GM19193 (cell line): Measurements from ENCODE around the gene MICAL3.

Source experiments
- POLR2A ChIP-seq: IDR thresholded peaks from 4 replicates; pipeline ENCODE4 v1.6.1; 2011; ENCODE audit not compliant: insufficient read depth, insufficient read length; ENCODE audit errors: extremely low read depth

MICAL3 gene

DNA sequence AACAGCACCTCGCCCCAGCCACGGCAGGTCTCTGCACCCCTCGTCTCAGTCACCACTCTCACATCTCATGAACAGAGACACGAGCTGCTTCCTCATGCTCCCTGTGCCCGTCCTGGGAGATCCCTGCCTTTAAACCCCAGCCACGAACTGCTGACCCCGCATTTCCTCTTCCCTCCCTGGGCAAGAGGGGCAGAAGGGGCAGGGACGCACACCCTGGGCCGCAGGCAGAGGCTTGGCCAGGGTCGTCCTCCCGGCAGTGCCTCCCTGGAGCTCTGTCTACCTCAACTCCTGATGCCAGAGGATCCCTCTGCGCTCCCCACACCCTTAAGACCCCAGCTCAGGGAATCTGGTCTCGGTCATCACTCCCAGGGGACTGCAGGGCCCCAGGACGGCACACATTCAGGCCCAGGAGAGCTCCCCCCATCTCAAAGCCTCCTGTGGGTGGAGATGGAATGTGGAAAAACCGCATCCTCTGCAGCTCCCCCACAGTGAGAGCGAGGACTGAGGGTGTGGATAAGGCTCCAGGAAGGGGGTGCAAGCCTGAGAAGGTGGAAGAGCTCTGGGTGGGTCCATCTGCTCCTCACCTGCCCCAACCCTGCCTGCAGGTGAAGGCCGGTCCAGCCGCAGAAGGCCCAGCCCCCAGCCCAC lies 251.3 kb downstream of the MICAL3 start:
- no peak for TF ChIP-seq POLR2A

DNA sequence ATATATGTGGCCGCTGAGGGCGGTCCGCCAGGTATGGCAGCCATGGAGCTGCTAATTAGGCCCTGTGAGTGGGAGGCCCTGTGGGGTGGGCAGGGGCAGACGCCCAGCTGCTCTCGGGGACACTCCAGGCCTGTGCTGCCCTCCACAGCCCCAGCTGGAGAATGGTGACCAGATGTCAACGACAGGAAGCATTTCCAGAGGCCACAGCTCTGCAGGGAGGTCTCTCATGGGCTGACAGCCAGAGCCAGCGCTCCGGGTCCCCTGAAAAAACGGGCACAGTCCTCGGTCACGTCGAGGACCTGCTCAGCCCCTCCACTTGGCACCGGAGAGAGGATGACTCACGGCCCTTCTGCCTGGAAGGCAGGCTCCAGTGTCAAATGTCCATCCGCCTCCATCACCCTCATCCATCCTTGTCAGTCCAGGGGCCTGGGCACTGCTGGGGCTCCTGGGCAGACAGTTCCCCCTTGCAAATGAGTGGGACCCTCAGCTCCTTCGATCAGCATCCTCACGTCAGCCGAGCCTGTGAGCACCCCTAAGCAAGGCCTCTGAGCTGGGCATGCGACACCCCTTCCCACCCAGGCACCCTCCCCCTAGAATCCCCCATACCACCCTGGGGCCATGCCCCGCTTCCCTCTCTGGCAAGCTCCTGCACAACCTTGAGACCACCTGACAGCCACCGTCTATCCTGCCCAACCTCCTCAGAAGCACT lies 252.0 kb downstream of the MICAL3 start:
- no peak for TF ChIP-seq POLR2A

DNA sequence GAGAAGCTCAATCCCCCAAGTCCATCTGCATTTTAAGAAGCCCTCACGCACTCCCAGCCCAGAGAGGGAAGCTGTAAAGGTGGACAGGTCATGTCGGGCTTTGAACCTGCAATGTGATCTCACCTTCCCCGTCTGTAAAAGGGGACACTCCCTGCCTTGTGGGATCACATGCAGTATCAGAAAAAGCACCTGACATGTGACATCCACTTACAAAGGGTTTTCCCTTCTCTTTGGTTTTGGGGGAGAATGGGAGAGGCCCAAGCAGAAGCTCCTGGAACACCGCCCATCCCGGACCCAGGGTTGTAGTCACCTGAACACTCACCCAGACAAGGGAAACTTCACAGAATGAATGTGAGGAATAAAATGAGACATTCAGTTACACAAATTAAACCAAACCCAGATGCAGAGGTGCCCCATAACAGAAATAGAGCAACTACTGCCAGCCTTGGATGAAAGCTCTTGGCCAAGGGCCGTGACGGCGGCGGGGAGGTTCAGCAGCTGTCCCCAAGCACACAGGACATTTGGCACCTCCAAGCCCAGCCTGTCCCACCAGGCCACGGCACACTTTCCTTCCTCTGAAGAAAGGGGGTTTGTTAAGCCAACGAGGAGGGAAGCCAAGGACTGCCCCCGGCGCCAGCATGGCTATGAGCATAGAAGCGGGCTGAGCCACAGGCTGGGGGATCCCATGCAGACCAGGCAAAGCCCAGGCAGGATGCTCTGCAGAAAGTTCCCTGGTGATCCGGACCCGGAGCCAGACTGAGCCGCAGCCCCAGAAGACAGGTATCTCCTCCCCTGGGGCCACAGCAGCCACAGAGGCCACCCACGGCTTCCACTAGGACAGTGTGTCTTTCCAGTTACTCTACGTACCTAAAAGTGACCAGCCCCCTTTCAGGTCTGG lies 253.9 kb downstream of the MICAL3 start:
- no peak for TF ChIP-seq POLR2A

DNA sequence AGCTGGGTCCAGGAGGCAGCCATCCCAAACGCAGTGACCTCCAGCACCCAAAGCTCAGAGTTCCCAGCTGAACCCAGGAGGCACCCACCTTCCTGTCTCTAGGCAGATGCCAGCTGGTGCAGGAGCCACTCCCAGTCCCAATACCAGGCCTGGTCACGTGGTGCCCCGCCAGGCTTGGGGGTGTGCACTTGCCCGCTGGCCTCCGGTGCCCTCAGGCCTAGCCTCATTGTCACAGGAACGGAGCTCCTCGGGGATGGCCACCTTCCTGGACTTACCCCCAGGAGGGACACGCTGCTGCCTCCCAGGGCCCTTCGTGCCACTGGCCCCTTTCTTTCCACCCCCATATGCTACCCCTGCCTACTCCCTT lies 254.7 kb downstream of the MICAL3 start:
- TF ChIP-seq POLR2A: no peak

DNA sequence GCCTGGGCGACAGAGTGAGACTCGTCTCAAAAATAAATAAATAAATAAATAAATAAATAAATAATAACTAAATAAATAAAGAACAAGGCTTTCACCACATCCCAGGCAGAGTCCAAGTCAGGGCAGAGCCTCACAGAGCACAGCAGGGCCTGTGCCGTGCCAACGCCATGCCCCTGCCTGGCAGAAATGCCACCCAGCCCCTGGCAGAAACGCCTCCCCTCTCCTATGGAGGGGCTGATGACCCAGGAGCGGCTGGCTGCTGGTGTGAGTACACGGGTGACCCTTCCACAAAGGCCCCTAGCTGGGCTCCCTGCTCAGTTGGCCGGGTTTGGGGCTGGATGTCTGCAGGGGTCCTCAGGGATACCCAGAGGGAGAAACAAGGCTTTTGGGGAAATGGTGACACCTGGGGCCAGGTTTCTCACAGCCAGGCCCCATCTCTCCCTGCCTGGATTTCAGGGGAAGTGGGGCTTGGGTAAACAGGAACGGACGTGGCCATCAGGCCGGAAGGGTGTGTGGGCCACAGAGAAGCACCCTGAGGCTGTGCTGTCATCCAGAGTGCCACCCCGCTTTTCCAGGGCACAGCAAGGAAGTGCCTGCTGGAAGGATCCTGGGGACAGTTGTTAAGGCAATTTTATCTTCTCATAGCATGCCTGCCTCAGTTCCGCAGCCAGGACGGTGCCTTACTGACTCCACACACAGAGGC lies 255.2 kb downstream of the MICAL3 start:
- no peak for TF ChIP-seq POLR2A

DNA sequence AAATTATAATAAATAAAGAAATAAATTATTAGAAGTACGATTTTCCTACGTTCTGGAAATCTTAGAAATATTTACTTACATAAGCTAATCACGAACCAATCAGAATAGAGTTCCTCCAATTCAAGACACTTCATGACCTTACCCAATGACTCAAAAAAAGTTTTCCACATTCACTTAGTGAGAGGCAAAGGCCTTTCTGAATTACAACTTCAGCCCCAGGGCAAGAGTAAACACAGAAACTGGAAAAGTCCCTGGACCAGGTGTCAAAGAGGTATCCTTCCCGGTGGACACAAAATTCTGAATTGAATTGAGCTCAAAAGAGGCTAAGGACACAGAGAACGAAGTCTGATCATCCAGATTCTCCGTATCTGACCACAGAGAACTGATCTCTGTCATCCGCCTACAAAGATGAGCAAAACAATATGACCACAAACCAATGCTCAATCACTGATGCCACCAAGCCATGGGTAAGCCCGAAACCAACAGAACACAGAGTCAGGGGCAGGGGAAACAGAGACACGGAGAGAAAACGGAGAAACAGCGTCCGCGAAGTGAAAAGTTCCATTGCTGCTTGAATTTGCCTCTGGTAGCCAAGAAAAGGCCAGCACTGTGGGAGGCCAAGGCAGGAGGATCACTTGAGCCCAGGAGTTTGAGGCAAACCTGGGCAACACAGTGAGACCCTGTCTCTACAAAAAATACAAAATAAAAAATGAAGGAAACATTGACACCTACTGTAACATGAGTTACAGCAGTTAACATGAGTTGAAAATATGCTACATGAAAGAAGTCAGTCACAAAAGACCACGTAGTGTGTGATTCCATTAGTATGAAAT lies 256.9 kb downstream of the MICAL3 start:
- TF ChIP-seq POLR2A: no peak

DNA sequence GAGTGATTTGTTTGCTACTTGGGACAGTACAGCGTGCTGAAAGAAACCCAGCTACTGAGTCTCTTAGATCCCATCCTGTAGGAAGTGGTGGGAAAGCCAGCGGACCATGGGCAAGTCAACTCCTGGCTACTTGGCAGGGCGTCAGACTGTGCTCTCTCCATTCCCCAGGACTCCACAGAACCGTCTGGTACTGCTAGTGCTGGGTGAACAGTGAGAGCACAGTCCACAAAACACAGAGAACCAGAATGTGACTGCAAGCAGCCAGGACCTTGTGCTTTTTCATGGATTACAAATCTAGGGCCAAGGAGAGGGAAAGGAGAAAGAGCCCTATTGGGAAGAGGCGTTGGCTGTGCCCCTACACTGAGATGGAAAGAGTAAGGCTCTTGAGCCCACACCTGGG lies 260.3 kb downstream of the MICAL3 start:
- TF ChIP-seq POLR2A: no peak

DNA sequence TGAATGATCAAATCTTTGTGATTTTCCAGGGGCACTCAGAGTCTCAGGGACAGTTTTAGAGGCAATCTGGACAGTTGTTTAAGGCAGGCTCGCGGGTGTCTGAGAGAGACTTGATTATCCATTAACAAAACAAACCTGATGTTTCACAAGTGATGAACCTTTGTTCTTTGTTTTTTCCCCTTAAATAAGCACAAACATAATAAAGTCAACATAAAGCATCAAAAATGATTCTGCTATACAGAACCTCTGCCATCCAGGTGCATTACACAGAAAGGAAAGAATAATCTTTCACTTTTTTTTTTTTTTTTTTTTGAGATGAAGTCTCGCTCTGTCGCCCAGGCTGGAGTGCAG lies 263.2 kb downstream of the MICAL3 start:
- no peak for TF ChIP-seq POLR2A

DNA sequence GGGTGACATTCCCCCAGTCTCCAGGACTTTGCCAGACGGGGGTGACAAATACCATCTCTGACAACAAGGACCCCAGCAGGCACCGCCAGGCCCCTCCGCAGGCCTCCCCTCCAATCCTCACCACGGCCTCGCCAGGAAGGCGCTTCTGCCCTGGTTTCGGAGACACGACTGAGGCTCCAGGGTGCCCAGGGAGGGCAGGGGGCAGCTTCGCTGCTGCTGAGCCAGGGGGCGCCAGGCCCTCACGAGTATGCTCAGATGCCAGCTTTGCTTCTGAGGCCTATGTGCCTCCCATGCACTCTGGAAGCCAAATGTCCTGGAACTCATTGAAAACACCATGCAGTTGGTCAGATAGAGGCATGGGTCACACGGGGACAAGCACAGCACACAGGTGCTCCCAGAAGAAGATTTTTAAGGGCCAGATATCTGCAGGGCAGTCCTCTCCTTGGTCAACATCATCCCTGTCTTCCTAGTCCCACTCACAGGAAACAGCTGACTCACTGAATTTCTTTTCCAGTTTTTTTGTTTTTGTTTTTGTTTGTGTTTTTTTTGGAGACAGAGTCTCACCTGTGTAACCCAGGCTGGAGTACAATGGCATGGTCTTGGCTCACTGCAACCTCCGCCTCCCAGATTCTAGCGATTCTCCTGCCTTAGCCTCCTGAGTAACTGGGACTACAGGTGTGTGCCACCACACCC lies 270.0 kb downstream of the MICAL3 start:
- TF ChIP-seq POLR2A: no peak

DNA sequence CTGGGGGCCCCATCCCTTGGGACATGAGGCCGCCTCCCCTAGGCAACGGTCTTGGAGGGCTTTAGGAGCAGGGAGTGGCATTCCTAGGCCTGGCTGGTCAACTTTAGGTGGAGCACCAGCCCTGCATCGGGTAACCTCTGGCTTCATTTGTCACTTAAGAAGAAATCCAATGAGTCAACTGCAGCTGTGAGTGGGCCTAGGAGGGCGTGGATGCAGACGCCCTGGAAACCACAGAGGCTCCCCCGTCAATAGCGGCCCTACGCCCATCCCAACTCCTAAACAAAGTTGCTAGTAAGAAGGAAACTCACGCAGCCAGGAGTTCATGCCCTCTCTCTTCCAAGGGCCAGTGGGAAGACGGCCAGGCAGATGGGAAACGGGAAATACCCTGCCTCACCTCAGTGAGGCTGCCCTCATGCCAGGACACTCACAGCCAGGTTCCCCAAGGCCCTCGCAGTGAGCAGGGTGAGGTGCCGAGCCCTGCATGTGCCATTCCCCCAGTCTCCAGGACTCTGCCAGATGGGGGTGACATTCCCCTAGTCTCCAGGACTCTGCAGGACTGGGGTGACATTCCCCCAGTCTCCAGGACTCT lies 270.9 kb downstream of the MICAL3 start:
- no peak for TF ChIP-seq POLR2A

DNA sequence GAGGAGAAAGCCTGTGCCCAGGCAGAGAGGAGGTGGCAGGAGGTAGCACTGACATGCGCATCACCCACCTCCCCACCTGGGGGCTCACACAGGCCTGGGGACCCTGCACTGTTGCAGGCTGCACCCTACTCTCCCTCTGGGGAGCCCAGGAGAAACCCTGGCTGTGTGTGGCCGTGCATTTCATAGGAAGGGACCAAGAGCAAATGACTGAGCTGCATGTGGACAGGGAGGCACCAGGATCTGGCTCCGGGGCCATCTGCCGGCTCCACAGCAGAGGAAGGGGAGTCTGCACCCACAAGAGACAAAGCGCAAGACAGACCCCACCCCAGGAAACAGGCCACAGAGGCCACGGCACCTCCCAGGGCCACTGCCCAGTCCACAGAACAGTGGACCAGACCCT lies 272.8 kb downstream of the MICAL3 start:
- TF ChIP-seq POLR2A: no peak

DNA sequence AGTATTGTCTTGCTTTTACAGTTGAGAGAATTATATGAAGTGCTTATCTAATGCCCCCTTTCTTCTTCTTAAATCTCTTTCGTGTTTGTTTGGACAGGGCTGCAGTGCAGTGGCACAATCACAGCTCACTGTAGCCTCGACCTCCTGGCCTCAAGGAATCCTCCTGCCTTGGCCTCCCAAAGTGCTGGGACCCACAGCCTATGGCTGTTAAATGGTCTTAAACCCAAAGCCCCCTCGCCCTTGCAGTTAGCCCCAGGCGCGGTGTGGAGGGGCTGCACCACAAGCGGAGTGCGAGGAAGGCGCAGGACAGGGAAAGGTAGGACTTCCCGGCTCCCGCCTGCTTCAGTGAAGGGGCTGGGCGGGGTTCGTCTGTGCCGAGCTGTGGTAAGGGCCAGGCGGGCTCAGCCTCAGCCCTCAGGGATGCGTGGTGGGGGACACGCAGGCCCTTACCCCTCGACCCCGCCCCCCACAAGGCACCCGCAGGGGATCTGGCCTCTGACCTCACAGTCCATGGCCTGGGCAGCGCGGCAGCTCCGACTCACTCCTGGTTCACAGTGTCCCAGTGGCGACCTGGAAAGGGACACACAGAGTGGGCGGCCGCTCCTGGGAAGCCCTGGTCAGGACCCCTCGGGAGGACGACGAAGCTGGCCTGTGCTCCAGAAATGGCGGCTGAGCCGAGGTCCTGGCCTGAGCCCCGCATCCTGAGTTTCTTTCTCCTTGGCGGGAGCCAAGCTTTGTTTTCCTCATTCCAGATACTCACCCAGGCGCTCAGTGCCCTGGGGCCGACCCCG lies 274.6 kb downstream of the MICAL3 start:
- no peak for TF ChIP-seq POLR2A
